ENCODE measurements around the gene IFTAP. TPM values are rescaled to one million over a fixed set of nuclear protein-coding genes. Genes with fewer than 3 reads are reported as not detected.

IFTAP gene
- polyA plus RNA-seq, 3 donors = 64.8 to 68.2 (median 66.1) TPM

DNA sequence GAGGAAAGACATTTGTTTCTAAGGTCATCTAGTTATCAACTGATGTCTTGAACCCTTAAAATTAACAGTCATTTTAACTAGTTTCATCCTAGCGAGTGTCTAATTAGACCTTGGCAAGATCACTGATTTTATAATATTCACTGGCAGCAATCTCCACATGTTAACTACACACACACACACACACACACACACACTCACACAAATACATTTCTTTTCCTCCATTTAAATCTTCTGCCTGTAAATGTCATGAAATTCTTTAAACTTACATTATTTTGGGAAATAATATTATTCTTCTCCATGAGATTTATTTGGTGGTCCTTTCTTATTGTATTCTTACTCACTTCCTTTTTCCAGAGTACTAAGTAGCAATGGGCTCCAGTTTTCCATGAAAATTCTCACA lies 2.9 kb upstream of the IFTAP start:
- no peak for DNase-seq (ENCODE audit: low read depth in 3 of 3, low spot score in 2 of 3)

DNA sequence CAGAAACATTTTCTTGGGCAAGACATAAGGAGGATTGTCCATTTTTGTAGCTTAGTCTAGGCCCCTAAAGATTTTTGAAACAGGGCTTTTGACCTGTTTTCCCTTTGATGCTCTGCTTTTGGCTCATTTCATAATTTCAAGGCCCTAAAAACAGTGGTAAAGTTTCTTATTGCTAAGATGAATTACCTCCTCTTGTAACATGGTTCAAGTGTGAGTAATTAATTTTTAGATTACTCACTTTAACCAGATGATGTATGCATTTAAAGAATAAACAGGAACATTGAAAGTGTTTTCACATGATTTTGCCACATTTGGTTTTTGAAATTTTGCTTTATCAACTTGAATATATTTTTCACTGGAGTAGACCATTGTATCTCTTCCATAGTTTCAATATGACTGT lies 2.6 kb downstream of the IFTAP start:
- DNase-seq (ENCODE audit: low read depth in 3 of 3, low spot score in 2 of 3) = no peak

DNA sequence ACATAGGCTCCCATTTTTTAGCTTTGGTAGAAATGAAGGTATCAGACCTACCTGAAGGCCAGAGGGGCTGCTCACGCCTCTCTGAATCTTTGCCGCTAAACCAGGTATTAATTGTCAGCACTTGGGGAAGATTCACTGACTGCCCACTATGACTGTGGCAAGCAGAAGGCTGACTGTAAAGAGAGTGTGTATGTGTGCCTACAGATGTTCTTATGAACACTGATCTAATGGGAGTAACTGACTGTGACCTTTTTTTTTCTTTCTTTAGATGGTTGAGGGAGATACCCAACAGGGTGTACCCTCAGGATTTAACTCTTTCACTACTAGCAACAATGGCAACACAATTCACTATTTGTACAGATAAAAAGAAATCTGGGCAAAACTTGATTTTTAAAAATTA lies 3.7 kb downstream of the IFTAP start, which contains the start of gene RAG2:
Gene RAG2, minus strand, starts transcription at position 186 of the 400 bp plus-strand sequence. CDS start 4,068 bp downstream, outside the sequence.
- no peak for DNase-seq (ENCODE audit: low read depth in 3 of 3, low spot score in 2 of 3)

DNA sequence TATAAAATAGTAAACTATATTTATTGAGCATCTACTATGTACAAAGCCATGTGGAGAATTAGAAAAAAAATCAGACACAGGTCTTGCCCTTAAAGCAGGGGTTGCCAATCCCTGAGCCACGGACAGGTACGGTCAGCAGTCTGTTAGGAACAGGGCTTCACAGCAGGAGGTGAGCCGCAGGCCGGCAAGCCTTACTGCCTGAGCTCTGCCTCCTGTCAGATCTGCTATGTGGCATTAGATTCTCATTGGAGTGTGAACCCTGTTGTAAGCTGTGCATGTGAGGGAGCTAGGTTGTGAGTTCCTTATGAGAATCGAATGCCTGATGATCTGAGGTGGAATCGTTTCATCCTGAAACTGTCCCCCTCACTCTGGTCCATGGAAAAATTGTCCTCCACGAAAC lies 5.9 kb downstream of the IFTAP start:
- DNase-seq (ENCODE audit: low read depth in 3 of 3, low spot score in 2 of 3) = no peak

DNA sequence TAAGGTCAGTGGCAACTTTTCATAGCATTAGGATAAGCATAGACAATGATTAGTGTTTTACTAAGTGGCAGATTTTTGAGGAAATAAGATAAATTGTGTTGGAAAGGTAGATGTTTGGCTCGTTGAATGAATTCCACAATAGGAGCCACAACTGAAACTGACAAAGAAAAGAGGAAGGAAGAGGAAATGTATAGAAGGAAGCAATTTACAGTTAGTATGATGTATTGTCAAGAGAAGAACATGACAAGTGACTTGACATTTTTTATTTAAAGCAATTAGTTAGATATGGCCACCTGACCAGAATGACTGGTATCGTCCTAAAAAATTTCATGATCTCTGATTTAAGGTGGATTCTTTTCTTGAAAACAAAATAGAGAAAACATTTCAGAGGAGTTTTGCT lies 6.9 kb downstream of the IFTAP start:
- DNase-seq (ENCODE audit: low read depth in 3 of 3, low spot score in 2 of 3) = no peak

DNA sequence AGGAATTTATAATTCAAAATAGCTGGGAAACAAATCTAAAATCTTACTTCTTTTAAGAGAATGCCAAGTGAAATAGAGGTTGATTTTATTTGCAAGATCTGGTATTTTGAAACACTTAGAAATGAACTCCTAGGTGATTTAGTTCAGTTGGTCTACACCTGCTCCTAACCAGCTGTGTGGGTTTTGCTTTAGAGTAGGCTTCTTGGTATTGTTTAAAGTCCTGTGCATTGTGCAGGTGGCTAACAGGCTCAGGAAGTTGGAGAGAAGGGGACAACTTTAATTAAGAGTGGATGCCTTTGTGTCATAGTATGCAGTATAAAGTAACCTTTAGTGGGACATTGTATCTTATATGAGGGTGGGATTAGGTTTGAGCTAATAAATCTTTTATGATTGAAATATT lies 7.8 kb downstream of the IFTAP start:
- DNase-seq (ENCODE audit: low read depth in 3 of 3, low spot score in 2 of 3) = no peak

DNA sequence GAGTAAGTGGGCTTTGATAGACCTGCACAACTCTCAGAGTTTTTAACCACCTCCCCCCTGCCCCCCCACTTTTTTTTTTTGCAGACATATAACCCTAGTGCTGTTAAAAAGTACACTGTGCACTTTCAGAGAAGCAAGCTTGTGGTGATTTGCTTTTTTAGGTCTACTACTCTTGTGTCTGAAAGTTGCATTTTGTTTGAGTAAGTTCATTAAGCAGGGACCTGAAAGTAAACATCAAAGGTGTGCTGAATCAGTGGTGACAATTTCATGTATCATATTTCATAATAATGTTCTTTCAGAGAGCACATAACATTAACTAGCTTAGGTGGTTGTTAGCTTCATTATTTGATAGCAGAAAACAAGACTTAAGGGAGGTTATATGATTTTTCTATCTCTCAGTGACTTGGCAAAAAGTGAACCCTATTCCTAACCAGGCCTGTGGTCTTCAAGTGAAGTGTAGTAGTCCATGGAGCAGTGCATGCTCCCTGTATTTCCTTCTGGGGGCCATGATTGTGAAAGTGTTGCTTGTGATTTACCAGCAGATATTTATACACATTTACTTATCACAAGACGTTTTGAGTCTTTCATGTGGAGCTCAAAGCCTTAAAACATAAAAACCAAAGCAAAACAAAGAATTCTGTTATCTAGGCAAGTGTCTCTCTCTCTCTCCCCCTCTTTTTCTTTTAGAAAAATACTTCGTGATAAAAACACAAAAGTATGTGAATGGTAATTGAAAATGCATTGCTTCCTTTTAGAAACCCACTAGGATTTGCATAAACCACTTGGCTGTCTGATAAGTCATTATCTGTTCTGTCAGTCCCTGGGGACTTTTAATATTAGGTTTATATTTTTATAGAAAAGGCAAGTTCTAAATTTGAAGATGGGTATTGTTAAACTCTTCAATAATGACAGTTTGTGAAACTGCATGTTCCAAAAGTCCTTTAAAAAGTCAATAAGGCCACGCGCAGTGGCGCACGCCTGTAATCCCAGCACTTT lies 11.2 kb downstream of the IFTAP start:
- DNase-seq (ENCODE audit: low read depth in 3 of 3, low spot score in 2 of 3) = no peak

DNA sequence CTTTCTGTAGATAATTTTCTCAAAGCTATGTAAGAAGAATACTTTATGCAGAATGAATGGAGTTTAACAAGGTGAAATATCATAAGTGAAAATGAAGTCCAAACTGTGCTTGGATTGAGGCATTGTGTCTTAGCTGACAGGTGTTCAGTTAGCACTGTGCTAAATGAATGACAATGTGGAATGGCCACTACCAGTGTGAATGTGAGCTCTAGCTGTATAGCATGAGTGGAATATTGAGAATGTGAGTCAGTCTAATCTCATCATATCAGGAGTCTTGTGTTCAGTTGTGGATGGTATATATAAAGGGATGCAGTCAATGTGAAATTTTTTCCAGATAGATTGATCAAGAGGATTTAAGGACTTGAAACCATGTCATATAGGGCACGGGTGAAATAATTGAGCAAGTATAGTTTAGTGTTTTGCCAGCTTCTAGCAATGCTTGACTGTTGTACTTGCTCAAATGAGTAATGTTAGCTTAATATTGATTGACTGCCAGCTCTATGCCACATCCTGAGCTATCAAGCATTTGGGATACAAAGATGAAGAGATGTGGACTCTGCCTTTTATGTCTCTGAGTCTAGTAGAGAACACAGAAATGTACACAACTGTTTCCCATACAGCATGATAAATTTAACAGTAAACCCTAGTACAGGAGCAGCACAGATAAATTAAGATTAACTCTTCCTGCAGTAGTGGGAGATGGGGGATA lies 14.3 kb downstream of the IFTAP start:
- DNase-seq (ENCODE audit: low read depth in 3 of 3, low spot score in 2 of 3) = no peak

DNA sequence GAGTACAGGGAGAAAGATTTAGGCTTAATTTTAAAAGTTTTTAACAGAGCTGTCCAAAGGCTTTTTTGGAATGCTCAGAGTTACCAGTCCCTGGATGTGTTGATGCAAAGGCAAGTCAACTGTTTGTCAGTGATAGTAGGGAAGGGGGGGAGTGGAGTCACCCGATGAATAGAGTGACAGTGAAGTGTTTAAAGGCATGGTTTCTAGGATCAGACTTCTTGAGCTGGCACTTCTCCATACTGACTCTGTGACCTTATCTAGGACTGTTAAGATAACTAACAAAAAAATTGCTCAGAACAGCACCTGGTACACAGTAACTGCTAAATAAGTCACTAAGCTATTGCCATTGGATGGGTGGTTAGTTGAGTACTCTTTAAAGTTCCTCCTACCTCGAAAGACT lies 15.1 kb downstream of the IFTAP start:
- no peak for DNase-seq (ENCODE audit: low read depth in 3 of 3, low spot score in 2 of 3)

DNA sequence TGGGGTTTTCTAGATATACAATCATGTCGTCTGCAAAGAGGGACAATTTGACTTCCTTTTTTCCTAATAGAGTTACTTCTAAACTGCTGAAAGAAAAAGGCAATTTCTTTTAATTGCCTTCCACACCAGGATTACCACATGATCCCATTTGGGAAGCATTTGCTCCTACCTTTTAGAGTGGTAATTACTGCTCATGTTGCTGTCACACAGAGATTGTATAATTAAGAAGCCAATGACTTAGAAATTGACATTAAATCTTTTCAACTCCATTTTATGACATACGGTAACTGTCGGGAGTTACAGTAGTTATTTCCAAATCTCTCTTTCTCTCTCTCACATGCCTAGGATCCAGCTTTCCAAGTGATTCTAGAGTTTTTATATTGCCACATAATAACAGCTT lies 21.5 kb downstream of the IFTAP start:
- DNase-seq (ENCODE audit: low read depth in 3 of 3, low spot score in 2 of 3) = no peak

DNA sequence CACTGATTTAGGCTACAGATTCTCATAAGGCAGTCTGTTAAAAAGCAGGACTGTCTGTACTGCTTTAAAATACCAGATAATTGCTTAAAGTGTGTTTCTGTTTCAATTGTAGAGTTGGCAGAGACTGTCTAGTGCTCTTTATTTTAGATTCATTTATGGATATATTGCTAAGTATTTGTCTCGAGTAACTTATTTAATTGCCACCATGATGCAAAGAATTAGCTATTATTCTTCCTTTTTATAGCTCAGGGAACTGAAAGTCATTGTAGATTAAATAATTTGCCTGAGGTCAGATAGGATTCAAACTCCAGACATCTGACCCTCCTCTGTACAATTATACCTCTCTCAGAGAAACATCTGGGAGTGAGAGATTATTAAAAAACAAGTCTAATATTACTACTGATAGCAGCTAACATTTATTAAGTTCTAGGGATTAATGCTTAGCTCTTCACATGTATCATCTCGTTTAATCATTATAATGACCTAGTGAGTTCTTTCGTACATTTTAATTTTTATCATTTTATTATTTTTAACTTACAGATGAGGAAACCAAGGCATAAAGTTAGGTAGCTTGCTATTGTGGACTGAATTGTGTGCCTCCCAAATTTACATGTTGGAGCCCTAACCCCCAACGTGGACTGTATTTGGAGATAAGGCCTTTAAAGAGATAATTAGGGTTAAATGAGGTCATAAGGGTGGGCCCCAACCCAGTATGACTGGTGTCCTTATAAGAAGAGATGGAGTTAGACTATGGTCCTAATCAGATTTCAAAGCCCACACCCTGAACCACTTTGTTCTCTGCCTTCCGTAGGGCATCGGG lies 23.5 kb downstream of the IFTAP start:
- DNase-seq (ENCODE audit: low read depth in 3 of 3, low spot score in 2 of 3) = no peak

DNA sequence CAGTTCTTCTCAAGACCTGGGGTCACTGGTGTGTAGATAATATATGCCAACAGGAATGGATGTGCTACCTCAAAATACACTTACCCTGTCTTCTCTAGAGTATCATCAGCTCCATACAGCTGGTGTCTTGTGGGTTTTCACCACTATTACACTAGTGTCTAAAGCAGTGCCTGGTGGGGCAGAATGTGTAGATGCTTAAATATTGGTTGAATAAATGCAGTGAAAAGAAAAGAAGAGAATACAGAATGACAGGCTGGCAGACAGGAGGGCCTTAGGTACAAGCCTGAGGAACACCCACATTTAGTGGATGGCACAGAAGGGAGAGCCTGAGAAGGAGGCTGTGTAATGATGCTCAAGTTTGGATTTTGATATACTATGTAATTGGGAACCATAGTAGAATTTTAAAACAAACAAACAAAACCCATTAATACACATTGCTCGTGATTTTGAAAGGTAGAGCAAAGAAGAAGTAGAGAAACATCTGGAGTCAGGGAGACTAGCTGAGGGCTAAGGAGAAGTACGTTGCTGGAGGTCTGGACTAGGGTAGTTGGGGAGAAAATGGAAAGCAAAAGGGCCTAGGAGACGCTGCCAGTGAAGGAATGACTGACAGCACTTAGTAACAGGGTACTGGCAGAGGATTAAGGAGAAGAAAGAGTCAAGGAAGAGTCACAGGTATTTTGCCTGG lies 24.2 kb downstream of the IFTAP start:
- no peak for DNase-seq (ENCODE audit: low read depth in 3 of 3, low spot score in 2 of 3)

DNA sequence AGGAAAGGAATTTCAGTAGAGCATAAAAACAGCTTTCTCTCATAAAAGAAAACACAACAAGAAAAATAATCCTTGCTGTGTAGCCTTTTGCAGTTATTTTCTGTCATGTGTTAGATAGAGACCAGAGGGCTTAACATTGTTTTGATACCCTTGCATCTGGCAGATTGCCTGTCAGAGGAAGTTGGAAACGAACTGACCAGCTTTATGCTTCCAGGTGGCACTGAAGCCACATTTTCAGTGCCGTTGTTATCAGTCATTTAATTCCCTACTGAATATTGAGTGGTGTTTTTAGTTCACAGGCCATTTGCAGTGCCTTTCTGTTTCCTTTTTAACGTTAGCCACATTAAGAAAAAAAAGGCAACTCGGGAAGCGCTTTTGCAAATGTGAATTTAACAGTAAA lies 25.2 kb downstream of the IFTAP start:
- peak in 2 of 3 donors; percentile 36 to 43 for DNase-seq (ENCODE audit: low read depth in 3 of 3, low spot score in 2 of 3)

DNA sequence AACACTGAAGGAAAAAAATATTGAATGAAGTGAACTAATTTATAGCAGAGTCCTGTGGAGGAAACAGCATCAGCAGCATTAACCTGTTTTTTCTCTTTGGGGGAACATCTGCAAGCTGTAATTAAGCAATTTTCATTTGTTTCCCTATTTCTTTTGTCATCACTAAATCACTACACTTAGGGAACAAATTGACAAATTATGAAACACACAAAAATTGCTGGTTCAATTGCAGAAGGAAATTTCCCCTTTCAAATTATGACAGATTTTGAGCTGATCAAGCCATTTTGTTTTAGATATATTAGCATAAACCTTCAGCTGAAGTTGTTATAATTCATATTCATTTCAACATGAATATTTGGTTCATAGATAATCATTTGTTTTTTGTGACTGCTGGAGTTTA lies 25.9 kb downstream of the IFTAP start:
- no peak for DNase-seq (ENCODE audit: low read depth in 3 of 3, low spot score in 2 of 3)

DNA sequence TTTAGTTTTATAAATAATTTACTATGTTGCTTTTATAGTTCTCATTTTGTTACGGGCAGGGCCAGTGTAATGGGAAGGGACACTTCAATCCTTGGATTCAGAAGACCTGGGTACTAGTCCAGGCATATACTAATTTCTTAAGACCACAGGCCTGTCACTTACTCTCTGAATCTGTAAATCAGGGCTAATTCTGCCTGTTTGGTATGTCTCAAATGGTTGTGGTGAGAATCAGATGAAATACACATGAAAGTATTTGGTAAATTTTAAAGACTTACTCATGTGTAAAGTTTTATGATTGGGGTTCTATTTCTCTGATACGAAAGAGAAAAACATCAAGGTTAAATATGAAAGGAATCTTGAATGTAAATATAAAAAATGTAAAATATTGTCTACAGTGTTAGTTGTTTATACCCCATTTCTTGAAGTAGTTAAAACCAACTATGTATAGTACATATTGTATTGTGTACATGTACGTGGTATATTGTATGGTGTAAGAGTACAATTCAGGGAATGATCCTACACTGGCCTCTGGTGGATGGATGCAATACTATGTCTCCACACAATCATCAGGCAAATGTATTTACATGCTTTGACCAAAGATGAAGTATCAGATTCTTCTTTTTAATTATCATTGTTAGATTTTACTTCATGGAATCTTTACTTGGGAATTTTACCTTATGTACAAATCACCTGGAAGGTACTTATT lies 28.3 kb downstream of the IFTAP start:
- peak; percentile 32 to 36 (median 36) for DNase-seq (ENCODE audit: low read depth in 3 of 3, low spot score in 2 of 3)

DNA sequence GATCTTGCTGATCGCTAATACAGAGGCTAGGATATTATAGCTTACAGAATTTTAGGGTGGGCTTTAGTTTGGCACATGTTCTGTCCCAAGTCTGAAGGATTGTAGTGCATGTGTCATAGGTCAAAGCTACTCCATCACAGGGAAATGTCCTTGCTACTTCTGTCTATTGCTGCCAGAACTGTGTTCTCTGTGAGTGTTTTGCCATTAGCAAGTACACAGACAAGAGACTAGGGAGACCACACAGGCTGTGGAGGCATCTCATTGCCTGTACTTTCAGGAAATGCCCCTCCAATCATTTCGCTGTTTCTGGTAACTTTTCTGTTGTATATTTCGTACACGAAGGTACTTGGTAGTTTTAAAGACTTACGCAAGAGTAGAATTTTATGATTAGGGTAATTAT lies 29.2 kb downstream of the IFTAP start:
- no peak for DNase-seq (ENCODE audit: low read depth in 3 of 3, low spot score in 2 of 3)

DNA sequence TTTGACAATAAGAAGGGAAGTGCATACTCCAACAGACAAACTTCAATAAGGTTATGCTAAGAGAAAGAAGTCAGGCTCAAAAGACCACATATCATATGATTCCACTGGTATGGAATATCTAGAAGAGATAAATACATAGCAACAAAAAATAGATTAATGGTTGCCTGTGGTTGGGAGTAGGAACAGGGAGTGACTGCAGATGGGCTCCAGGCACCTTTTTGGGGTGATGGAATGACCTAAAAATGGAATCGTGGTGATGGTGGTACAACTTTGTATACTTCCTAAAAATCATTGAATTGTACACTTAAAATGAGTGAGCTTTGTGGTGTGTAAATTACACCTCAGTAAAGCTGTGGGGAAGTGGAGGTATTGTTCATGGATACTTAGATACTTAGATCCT lies 32.7 kb downstream of the IFTAP start:
- DNase-seq (ENCODE audit: low read depth in 3 of 3, low spot score in 2 of 3) = no peak

DNA sequence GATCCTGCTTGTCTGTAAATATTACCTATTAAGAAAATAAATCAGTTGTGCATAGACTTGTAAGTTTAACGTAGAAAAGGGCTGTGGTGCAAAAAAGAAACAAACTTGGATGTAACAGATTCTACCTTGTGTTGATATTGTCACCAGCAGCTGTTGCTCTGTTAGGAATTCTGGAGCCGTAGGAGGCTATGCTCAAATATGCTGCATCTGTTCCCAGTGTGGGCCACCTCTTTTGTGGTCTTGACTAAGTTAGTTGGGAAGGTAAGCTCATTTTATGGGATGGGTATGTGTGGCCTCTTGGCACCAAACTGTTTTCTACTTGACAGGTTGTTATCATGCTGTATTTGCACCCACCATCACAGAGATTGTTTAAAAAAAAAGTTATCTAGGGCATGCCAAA lies 33.2 kb downstream of the IFTAP start:
- no peak for DNase-seq (ENCODE audit: low read depth in 3 of 3, low spot score in 2 of 3)

DNA sequence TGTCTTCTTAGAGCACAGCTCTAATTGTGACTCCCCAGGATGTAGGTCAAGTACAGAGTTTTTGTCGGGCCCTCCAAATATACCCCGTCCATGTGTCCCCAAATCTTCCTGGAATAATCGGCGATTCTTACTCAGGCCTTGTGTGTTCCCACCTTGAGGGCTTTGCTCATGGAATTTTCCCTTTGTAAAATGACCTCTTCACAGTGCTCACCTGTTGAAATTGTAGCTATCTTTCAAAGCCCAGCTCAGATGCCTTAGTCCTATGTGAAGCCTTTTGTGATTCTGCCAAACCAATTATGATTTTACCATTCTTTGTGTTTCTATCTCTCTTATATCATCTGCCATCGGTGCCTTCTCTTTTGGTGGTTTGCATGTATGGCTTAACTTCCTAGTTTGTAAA lies 33.8 kb downstream of the IFTAP start:
- DNase-seq (ENCODE audit: low read depth in 3 of 3, low spot score in 2 of 3) = no peak

DNA sequence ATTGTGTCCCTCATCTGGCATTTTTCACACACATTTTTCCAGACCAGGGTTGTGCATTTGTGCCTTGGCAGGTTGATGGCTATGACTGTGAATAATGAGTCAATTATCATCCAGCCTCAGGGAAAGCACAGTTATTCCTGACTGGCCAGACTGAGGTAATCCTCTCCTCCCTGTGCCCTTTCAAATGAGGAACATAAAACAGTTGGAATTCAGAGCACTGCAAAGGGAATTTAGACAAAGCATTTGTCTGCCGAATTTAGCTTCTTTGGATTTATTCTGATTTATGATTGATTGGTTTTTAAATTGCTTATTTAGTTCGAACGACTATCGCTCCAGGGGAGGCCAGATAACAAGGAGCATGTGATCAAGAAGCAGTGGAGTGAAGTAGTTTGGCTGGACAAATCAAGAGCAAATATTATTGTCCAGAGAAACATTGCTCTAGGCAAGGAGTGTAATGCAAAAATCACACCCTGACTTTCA lies 34.5 kb downstream of the IFTAP start:
- peak in 1 of 3 donors; percentile 4 for DNase-seq (ENCODE audit: low read depth in 3 of 3, low spot score in 2 of 3)
